ENCODE data around the gene MICAL3. TPM values are rescaled to one million over a fixed set of nuclear protein-coding genes. Genes with fewer than 3 reads are reported as not detected.

MICAL3 gene
- total RNA-seq, 1 experiment from 2014 or later: 47.1 TPM

- Histone ChIP-seq H3K36me3 (ENCODE audit: control insufficient read depth, insufficient read depth, low read length) (no peaks in the 10 kb centered on the region), H3K27me3 (ENCODE audit: control insufficient read depth, insufficient read depth, low read length) (no peaks in the 10 kb centered on the region), H3K27ac (ENCODE audit: low read length) (no peak overlapping the region), H3K4me1 (ENCODE audit: control insufficient read depth, insufficient read depth, low read length) (peaks cover 7% of the 10 kb centered on the region; the same call in 1 of the 2 replicates), H3K9me3 (ENCODE audit: control insufficient read depth, insufficient read depth, low read depth, low read length) (no peaks in the 10 kb centered on the region), H3K4me3 (ENCODE audit: low read depth in 2 of 2, low read length in 2 of 2) (no peak overlapping the region)
- ChIA-PET CTCF (no interaction called here), POLR2A (no interaction called here)
- intact Hi-C loops (cut with micrococcal nuclease; ENCODE audit: unreplicated experiment) (no loop called here), in situ Hi-C loops (cut with HindIII; ENCODE audit: low pct_unique_long_range_greater_than_20kb, low sequenced_read_pairs) (no loop called here)
- TF ChIP-seq REST (IDR thresholded peaks at IDR 0.05; ENCODE audit: insufficient read depth in 1 of 2, low read depth in 2 of 2, low read length in 1 of 2): no peak
- no peak for TF ChIP-seq TCF7L2 (IDR thresholded peaks at IDR 0.05; ENCODE audit: low read depth, low read length)
- TF ChIP-seq SIN3A (IDR thresholded peaks at IDR 0.05; ENCODE audit: borderline replicate concordance, insufficient read depth, low read depth, low read length): no peak
- no peak for TF ChIP-seq CTCF (IDR thresholded peaks at IDR 0.05)
- ATAC-seq (no peak), DNase-seq (ENCODE audit: low read depth, low spot score) (no peak)
- no TSS peak for BruUV-seq (replicated peaks)
Observed at GRCh38 chr22:17929909-17930308, 94.5 kb downstream of the MICAL3 start.

GRCh38 chr22:17928391-17928790 is 96.0 kb downstream of the MICAL3 start:
- POLR2A ChIA-PET: no interaction called here

More at GRCh38 chr22:17928391-17928790, 96.0 kb downstream of the MICAL3 start:
- no TSS peak for BruUV-seq (replicated peaks)
- peaks cover 9% of the 10 kb centered on the region for H3K4me1 ChIP-seq (ENCODE audit: control insufficient read depth, insufficient read depth, low read length)
- DNase-seq (ENCODE audit: low read depth, low spot score) (no peak), ATAC-seq (no peak)
- no peaks in the 10 kb centered on the region for H3K27me3 ChIP-seq (ENCODE audit: control insufficient read depth, insufficient read depth, low read length)
- in situ Hi-C loops (cut with HindIII; ENCODE audit: low pct_unique_long_range_greater_than_20kb, low sequenced_read_pairs): no loop called here
- TF ChIP-seq REST (IDR thresholded peaks at IDR 0.05; ENCODE audit: insufficient read depth in 1 of 2, low read depth in 2 of 2, low read length in 1 of 2) (no peak), POLR2AphosphoS5 (IDR thresholded peaks at IDR 0.05; ENCODE audit: low read depth, low read length) (no peak), CTCF (IDR thresholded peaks at IDR 0.05) (no peak), SIN3A (IDR thresholded peaks at IDR 0.05; ENCODE audit: borderline replicate concordance, insufficient read depth, low read depth, low read length) (no peak), TCF7L2 (IDR thresholded peaks at IDR 0.05; ENCODE audit: low read depth, low read length) (no peak)
- H3K4me3 ChIP-seq (ENCODE audit: low read depth in 2 of 2, low read length in 2 of 2): no peak overlapping the region
- H3K27ac ChIP-seq (ENCODE audit: low read length): no peak overlapping the region
- no peaks in the 10 kb centered on the region for H3K9me3 ChIP-seq (ENCODE audit: control insufficient read depth, insufficient read depth, low read depth, low read length)
- intact Hi-C loops (cut with micrococcal nuclease; ENCODE audit: unreplicated experiment): no loop called here
- no peaks in the 10 kb centered on the region for H3K36me3 ChIP-seq (ENCODE audit: control insufficient read depth, insufficient read depth, low read length)
- CTCF ChIA-PET: interaction anchor here (0.7 kb wide), 1 partner anchor 11 kb away, joined by 3 read pairs; no protein-coding TSS in a partner anchor

Measured in Panc1 (cell line).